Peyer's patch (tissue), 4 donors: ENCODE measurements around the gene CYP4V2.

ENCODE experiments used
- POLR2A ChIP-seq, 2 donors: fragments of 450-650 bp; IDR thresholded peaks; one replicate each; pipeline ENCODE4 v1.5.1; 2017; ENCODE audit warnings: antibody characterized with exemption in 2 of 2, mild to moderate bottlenecking in 2 of 2, moderate library complexity in 2 of 2
- TF ChIP-seq, protein P1 (sequence below), 6 experiments: fragments of 450-650 bp in 4 of 6; fragments of 200-600 bp in 2 of 6; sonication (generic) in 1 of 6; IDR thresholded peaks; one replicate each; pipeline ENCODE4 v1.5.1; 2017 to 2019; ENCODE audit warnings: antibody characterized with exemption in 6 of 6, mild to moderate bottlenecking in 3 of 6, moderate library complexity in 1 of 6

DNA sequence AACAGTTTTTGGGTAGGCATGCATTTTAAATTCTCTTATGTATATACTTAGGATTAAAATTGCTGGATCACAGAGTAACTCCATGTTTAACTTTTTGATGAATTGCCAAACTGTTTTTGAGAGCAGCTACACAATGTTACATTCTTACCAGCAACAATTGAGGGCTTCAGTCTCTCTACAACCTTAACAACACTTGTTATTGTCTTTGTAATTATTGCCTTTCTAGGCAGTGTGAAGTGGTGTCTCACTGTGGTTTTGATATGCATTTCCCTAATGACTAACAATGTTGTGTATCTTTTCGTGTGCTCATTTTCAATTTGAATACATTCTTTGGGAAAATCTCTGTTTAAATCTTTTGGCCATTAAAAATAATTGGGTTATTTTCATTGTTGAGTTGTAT, 57.3 kb downstream of the CYP4V2 start:
- TF ChIP-seq, protein P1, sequence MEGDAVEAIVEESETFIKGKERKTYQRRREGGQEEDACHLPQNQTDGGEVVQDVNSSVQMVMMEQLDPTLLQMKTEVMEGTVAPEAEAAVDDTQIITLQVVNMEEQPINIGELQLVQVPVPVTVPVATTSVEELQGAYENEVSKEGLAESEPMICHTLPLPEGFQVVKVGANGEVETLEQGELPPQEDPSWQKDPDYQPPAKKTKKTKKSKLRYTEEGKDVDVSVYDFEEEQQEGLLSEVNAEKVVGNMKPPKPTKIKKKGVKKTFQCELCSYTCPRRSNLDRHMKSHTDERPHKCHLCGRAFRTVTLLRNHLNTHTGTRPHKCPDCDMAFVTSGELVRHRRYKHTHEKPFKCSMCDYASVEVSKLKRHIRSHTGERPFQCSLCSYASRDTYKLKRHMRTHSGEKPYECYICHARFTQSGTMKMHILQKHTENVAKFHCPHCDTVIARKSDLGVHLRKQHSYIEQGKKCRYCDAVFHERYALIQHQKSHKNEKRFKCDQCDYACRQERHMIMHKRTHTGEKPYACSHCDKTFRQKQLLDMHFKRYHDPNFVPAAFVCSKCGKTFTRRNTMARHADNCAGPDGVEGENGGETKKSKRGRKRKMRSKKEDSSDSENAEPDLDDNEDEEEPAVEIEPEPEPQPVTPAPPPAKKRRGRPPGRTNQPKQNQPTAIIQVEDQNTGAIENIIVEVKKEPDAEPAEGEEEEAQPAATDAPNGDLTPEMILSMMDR (IDR thresholded peaks at IDR 0.05) = no peak
- TF ChIP-seq POLR2A (IDR thresholded peaks at IDR 0.05) = no peak
